Hematopoietic multipotent progenitor cell treated with erythropoietin and hydrocortisone succinate and interleukin-3 and kit ligand, for 6 days (in vitro differentiated cells): Measurements from ENCODE around the gene RASA3.
"Not testable (repeated sequence)": the region's sequence is repeated elsewhere in the genome, so short reads cannot be mapped to it uniquely, and the experiment has no call there.

Experiments used
- DNase-seq: peaks from one replicate; pipeline ENCODE4 v3.0.0-alpha.2; 2015

Gene RASA3

DNA sequence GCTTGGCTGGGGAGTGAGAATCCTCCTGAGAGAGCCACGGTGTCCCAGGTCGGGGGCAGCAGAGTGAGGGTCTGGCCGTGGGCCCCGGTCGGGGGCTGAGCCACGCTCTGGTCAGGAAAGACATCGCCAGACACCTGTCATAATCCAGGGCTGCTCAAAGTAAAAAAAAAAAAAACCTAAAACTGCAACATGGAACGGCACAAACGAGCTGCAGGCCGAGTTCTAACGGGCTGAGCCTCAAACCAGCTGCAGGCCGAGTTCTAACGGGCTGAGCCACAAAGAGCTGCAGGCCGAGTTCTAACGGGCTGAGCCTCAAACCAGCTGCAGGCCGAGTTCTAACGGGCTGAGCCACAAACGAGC, 21.6 kb downstream of the RASA3 start:
- not testable (repeated sequence) for DNase-seq

DNA sequence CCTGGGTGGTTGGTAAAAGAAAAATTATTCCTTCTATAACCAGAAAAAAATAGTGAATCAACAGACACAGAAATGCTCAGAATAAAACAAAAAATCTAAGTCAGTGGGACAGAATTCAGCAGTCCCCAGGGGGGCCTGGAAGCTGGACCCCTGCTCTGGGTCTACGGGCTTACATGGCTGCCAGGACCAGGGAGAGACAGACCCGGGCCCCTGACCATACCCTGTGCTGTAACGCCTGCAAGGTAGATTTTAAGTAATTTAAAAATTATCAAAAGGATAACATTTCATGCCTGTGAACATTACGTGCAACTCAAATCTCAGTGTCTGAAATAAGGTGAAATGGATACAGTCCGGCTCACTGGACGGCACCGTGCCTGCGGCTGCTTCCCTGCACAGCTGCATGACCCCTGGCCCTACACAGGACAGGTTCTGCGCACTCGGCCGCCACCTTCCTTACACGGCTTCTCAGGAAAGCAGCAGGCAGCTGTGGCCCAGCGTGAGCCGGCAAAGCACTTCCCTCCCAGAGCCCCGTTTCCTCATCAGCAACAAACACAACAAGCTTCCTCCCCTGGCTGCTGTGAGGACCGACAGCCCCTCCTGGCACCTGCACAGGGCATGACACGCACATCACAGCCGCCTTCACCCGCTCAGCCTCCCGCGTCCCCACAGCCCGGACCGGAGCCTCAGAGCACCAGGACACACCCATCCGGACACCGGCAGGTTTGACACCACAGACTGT, 22.2 kb downstream of the RASA3 start:
- peak; percentile 75 for DNase-seq

DNA sequence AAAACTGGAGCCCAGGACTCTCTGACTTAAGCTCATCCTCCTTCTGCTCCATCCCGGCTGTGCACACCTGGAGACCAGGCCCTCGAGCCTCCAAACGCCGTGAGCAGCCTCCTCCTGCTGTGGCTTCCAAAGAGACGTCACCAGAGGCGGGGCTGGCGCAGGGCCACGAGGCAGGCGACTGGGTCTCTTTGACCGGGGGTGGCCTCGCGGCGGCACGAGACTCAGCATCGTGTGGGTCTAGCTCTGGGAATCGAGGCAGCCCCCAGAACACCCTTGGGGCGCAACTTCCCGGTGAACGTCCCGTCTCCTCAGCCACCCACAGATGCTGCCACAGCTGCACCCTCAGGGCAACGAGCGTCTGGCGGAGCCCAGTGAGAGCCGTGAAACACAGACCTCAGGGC, 22.8 kb downstream of the RASA3 start:
- no peak for DNase-seq

DNA sequence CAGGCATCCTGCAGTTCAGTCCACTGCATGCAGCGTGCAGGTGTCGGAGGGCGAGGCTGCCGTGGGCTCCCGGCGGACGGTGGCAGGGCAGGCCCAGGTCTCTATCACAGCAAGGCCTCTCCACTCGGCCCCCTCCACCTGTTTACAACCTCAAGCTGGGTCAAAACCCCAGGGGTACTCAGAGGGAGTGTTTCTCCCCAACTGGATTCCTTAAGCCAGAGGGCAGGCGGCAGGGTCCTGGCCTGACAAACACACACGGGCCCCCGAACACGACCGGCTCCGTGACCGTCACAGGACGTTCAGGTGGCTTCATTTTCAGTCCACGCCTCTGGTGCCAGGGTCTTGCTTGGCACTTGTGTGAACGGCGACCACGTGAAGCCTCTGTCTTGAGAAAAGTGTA, 23.5 kb downstream of the RASA3 start:
- no peak for DNase-seq

DNA sequence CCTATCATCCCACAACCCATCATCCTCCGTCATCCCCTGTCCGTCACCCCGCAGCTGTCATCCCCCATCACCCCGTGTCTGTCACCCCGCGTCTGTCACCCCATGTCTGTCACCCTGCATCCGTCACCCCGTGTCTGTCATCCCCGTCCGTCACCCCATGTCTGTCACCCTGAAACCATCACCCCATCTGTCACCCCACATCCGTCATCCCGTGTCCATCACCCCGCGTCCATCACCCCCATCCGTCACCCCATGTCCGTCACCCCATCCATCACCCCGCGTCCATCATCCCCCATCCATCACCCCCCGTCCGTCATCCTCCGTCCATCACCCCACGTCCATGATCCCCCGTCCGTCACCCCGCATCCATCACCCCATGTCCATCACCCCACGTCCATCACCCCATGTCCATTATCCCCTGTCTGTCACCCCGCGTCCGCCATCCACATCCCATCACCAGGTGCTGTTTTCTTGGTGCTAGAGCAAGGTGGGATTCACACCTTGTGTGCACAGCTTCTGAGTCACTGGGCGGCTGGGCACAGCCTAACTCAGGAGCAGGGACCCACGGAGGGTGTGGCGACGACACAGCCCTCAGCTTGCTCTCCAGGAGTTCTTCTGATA, 24.2 kb downstream of the RASA3 start:
- no peak for DNase-seq

DNA sequence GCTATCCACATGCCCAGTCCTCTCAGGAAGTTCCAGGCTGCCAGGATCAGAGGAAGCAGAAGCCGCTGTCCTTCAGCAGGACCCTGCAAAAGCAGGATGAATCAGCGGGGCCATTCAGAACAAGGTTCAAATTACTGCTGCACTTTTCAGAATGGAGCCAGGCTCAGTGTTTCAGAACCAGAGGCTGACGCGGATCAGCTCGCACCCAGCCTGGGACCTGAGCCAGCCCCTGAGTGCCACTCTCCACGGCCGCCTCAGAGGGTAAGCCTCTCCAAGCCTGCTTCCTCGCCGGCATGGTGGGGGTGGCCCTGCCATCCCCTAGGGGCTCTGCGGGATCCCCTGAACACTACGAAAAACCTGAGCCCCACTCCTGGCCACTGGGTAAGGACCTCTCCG, 24.7 kb downstream of the RASA3 start:
- no peak for DNase-seq

DNA sequence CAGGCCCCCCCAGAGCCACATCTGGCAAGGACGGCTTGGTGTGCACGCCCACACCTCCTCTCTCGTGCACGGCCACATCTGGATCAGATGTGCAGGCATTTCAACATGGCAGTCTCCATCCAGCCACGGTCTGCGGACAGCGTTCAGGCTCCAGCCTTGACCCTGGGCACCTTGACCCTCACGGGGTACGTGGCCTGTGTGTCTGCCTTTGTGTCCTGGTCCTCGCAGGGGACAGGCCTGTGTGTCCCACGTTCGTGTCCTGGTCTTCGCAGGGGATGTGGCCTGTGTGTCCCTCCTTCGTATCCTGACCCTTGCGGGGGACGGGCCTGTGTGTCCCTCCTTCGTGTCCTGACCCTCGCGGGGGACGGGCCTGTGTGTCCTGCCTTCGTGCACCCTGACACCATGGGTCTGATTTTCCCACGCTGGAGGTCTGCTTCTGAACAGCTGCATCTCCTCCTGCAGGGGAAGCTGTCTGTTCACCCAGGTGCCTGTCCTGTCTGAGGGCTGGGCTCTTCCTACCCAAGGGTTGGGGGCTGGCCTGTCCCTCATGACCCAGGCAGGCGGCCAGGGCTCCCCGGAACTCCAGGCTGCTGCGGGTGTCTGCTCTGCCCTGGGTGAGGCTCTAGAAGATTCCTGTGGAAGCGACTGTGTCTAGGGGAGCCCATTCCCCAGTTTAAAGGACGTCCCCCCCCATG, 25.3 kb downstream of the RASA3 start:
- no peak for DNase-seq

DNA sequence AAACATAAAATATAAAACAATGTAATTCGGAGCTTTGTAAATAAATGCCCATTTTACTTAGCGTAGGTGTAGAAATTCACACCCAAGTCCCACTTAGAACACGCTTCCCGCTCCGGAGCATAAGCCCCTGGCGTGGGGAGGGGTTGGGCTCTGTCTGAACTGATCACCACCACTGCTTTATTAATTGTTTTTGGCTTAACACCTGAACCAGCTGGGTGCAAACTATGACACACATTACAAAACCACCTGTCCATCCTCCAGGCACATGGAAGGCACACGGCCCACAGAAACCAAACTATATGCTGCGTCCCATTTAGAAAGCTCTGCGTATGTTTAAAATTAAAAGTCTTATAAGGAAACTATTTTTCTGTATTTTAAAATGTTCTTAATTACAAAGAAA, 25.9 kb downstream of the RASA3 start:
- DNase-seq = no peak

DNA sequence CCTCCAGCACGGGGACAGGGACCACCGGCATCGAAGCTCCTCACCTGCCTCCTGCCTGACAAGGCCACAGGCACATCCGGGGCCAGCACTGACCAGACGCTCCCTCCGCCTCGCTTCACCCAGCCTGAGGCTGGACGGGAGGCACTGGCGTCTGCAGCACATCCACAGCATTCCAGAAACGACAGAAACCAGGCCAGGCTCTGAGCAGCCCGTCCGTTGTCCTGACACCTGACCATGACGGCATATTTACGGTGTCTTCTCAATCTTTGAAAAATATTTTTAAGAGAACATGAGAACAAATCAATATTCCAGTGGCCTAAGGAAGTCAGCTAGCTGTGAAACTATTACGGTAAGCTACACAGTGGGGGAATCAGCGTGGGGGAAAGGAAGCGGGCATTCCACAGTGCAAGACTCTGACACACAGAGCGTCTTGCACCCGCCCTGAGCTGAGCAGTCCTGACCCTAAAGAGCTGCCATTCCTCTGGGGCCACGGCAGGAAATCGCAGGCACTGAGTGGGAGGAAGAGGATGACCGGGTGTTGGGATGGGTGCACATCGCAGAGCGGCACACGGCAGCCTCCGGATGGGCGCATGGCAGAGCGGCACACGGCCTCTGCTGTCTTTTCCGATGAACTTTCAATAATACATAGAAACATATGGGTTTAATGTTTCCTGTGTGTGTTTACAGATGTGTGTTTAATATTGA, 26.8 kb downstream of the RASA3 start:
- DNase-seq = no peak

DNA sequence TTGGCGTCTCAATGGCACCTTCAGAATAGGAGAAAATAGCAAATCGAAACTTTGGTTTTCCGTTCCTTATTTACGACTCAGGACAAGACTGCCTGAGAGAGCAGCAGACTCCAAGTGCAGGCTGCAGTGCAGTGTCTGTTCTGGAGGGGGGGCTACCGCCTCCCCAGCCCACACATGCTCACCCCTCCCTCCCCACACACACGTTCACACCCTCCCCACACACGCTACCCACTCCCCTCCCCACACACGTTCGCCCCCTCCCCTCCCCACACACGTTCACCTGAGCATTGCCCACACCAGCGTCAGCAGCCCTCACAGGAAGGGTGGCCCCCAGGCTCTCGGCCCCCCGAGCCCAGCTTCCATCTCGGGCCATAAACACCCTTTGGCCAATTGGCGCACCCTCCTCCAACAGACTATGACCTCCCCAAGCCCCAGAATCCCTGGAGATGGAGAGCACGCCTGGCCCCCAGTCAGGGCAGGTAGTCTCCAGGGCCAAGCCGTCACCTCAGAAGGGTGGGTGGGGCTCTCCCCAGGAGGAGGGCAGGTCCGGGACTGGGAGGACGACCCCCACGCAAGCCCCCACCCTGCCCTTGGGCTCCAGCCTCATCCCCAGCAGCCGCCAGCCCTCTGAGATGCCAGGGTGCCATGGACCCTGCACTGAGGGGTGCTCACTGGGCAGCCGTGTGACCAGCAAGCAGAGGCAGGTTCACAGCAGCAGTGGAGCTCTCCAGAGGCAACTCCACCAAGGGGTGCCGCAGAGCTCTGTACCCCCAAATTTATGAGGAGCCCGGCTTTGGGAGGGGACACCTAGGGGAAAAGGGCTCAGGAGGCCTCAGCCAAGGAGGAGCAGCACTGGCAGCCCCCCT, 27.5 kb downstream of the RASA3 start:
- DNase-seq = no peak

DNA sequence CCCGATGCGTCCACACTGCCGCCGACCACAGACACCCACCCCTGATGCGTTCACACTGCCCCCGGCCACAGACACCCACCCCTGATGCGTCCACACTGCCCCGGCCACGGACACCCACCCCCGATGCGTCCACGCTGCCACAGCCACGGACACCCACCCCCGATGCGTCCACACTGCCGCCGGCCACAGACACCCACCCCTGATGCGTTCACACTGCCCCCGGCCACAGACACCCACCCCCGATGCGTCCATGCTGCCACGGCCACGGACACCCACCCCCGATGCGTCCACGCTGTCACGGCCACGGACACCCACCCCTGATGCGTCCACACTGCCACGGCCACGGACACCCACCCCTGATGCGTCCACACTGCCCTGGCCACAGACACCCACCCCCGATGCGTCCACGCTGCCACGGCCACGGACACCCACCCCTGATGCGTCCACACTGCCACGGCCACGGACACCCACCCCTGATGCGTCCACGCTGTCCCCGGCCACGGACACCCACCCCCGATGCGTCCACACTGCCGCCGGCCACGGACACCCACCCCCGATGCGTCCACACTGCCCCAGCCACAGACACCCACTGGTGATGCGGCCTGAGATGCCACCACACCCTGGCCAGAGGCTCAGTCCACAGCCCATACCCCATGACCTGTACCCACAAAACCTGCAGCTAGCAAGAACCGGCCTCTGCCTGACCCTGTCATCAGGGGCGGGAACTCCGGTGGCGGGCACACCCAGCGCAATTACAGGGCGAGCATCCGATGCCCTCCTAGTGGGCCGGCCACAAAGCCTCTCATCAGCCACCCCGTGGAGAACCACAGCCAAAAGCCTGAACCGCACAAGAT, 28.4 kb downstream of the RASA3 start:
- DNase-seq = no peak

DNA sequence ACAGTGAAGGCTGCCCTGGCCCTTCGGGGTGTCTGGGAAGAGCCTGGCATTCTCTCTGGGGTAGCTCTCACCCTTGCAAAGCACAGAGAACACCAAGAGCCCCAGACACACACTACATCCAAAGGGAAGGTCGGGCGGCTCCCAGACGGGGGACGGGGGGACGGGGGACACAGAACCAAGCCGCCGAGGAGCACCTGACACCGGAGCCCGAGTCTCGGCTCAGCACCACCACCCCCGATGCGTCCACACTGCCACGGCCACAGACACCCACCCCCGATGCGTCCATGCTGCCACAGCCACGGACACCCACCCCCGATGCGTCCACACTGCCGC, 29.2 kb downstream of the RASA3 start:
- DNase-seq = not testable (repeated sequence)

DNA sequence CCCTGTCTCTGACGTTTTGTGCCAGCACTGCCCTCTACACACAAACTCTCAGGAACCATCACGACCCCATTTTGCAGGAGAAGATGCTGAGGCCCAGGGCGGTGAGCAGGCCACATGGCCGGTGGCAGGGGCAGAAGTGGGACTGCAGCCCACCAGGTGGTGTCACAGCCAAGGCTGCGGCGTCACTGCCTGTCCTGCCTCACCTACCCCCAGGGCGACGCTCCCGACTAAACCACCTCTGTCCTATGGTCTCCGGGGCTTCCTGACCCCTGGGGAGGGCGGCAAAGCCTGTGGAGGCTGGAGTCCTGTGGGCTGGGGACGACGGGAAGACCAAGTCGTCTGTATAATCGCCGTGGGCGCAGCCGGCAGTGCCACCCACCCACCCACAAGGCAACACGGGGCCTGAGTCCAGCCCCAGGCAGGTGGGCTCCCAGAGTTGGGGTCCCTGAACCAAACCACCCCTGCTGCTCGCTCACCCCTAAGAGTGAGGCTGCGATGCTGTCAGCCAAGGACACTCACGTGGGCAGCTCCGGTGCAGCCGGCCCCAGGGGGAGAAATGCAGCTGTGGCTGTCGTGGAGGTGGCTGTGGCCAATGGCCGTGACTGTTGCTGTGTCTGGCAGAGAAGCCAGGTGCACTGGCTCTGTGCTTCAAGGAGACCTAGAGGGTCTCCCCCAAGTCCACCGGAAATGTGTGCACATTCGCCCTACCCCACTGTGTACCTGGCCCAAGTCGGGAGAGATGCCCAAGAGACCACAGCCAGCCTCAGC, 29.7 kb downstream of the RASA3 start:
- DNase-seq = no peak

DNA sequence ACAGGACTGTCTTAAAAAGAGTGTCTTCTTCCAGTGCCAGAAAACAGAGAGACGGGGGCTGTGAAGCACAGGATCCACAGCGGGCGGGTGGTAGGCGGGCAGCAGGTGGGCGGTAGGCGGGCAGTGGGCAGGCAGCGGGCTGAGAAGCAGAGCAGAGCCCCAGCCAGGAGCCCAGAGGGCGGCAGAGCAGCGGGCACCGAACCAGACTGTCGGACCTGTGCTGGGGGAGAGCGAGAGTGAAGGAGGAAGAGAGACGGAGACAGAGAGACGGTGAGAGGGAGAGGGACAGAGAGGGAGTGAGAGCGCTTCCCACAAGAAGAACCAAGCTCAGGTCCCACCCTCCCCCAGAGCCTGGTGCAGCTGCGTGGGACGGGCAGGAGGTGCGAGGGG, 30.3 kb downstream of the RASA3 start:
- DNase-seq = no peak

DNA sequence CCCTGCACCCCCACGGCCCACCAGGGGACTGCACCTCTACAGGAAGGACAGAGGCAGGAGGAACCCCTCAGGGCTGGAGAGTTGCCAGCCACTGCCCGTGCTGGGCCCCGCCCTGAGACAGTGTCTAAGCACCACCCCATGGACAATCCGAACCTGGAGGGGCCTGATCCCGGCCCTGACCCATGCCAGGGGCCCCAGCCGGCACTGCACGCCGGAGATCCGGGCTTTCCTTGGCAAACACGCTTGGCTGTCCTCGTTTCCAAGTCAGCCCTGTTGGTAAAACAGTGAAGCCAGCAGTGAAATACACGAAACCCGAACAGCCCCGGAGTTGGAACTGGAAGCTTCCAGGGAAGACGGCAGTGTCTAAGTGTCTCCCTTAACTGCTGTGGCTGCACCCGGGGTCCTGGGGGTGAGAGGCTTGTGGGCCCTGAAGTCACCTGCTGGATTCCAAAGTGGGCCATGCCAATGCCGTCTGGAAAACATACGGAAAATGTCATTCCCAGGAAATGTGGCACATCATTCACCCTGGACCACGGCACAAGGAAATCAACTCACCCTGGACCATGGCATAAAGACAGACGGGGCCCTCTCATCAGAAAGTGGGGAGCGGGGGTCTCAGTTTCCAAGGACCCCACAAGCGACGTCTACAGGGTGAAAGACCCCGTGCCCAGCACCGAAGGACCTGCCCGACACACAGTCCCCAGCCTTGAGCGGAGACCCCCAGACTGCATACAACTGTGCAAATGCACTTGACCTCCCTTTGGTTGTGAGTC, 30.9 kb downstream of the RASA3 start:
- peak; percentile 49 for DNase-seq

DNA sequence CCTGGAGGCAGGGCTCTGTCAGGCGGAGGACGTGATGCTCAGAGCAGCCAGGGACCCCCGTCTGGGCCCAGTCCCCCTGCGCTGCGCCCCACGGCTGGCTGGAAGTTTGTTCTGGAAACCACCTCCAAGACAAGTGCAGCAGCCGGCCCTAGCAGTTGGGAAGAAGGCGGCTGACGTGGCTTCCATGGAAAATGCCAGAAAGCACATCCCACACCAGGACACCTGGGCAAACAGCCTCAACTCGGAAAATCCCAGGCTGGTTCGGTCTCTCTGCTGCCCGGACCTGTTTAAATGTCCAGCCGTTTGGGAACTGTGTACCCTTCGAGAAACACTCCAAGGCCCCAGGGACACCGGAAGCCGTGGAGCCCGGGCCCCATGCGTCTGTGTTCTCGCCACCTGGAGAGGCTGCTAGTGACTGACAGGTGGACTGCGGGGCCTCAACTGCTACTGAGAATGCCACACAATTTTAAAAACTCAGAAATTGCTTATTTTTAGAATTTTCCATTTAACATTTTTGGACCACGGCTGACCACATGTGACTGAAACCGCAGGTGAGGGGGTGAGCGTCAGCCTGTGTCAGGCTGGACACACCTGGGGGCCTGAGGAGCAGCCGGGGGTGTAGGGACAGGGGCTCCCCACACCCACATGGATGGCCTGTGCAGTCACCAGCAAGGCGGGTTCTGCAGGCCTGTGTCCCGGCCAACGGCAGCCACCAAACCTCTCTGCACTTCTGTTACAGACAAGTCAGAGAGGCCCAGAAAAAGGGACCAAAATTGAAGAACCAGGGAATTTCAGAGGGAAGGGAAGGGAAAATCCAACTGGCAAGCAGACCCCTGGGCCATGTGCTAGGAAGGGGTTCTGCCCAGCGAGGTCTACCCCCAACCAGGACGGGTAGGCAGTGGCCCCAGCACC, 31.7 kb downstream of the RASA3 start:
- DNase-seq = no peak

DNA sequence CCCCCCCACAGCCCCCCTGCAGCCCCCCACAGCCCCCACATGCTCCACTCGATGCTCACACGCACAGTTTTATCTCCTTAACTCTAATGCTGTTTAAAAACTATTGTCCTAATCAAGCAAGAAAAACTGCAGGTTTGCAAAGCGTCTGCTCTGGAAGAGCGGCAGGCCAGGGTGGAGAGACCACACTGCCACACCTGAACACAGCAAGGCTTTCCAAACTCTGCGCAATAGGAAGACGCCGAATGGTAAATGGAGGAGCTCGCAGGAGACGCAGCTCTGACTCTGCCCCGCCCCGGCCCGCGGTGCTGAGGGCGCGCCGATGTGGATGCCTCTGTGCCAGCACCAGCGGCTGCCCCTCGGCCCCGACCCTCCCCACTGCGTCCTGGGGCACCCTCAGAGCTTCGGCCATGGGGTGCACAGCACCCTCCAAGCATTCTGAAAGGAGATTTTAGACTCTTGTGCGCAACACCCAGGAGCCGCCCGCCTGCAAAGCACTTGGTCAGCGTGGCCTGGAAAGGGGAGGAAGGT, 32.4 kb downstream of the RASA3 start:
- peak; percentile 44 for DNase-seq

DNA sequence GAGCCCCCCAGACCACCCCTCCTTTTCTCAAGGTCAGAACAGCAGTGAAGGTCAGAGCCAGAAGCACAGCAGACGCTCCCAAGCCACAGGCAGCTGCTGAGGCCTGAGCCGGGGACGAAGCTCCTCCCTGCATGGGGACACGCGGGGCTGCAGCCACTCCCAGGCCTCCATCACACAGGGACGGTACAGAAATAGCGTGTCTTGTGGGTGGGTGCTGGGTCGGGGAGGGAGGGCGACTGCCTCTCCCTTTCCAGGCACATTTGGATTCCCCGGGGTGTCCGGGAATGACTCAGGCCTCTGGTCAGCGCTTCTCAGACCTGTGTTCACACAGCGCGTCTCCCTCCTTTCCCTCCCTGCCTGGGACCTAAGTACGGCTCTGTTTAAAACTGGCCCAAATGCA, 33.2 kb downstream of the RASA3 start:
- peak; percentile 27 for DNase-seq

DNA sequence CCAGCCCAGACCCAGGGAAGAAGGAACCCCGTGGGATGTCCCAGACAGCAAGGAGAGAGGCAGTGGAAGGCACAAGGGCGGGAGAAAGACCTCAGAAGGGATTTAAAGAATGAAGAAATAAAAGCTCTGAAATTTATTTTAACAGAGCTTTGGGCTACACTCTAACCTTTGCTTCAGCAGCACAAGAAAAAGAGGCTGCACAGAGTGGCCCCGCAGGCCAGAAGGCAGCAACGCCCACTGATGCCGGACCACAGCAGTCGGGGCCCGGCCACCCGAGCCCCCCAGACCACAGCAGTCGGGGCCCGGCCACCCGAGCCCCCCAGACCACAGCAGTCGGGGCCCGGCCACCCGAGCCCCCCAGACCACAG, 33.8 kb downstream of the RASA3 start:
- DNase-seq = not testable (repeated sequence)
